CD4-positive, alpha-beta T cell (primary cell): ENCODE results near the gene GRIA4. TPM values are rescaled to one million over a fixed set of nuclear protein-coding genes. Genes with fewer than 3 reads are reported as not detected.
A peak's percentile ranks its signal among the peaks of the same experiment; 100 is the strongest.

Experiments used
- ATAC-seq: fragments of 200-7000 bp; cut with Tn5 transposase; one replicate; pipeline ENCODE4 v1.10.0; 2022; ENCODE audit warnings: mild to moderate bottlenecking; ENCODE audit not compliant: poor library complexity
- CTCF ChIA-PET: fragments of 350-600 bp; sonication (Branson Sonifier 250); formaldehyde crosslinking; loops from one replicate; lab custom pipeline; 2021; ENCODE audit warnings: antibody characterized with exemption, inconsistent platforms; lab: Charles Lee
- POLR2A ChIA-PET: fragments of 350-600 bp; sonication (Branson Sonifier 250); formaldehyde crosslinking; loops from one replicate; lab custom pipeline; 2021; ENCODE audit warnings: antibody characterized with exemption, inconsistent platforms; lab: Charles Lee
- DNase-seq, 14 experiments: peaks; one replicate each; pipeline ENCODE4 v3.0.0-alpha.2; 2013 to 2020; ENCODE audit warnings: mixed read lengths in 2 of 14
- H3K27ac ChIP-seq, 2 donors: one replicate each; pipeline versions ENCODE4 v1.5.1 to v1.7.0; 2013; ENCODE audit warnings: low read length in 2 of 2, low read depth in 1 of 2, mild to moderate bottlenecking in 1 of 2
- H3K27me3 ChIP-seq, 2 experiments: 1 replicate in 1 of 2; 2 replicates in 1 of 2; pipeline versions ENCODE4 v1.6.1 to v1.7.0; 2013; ENCODE audit warnings: low read length in 2 of 2, control low read depth in 1 of 2, mild to moderate bottlenecking in 1 of 2, moderate library complexity in 1 of 2; ENCODE audit not compliant: insufficient read depth in 2 of 2, control insufficient read depth in 1 of 2
- H3K36me3 ChIP-seq: one replicate; pipeline ENCODE4 v1.6.1; 2013; ENCODE audit warnings: low read length, control low read depth; ENCODE audit not compliant: insufficient read depth
- H3K4me1 ChIP-seq: one replicate; pipeline ENCODE4 v1.6.1; 2013; ENCODE audit warnings: low read length, control low read depth; ENCODE audit not compliant: insufficient read depth
- H3K4me3 ChIP-seq: one replicate; pipeline ENCODE4 v1.5.1; 2013; ENCODE audit warnings: mild to moderate bottlenecking, low read length, moderate library complexity
- H3K9me3 ChIP-seq, 2 experiments: 1 replicate in 1 of 2; 2 replicates in 1 of 2; pipeline versions ENCODE4 v1.6.1 to v1.7.0; 2013; ENCODE audit warnings: low read length in 2 of 2, mild to moderate bottlenecking in 2 of 2, control low read depth in 1 of 2, moderate library complexity in 1 of 2; ENCODE audit not compliant: control insufficient read depth in 1 of 2, insufficient read depth in 1 of 2
- H3K27ac Mint-ChIP-seq: one replicate; pipeline ENCODE4 v1.8.0; 2020; ENCODE audit warnings: mixed read lengths
- H3K27me3 Mint-ChIP-seq: one replicate; pipeline ENCODE4 v1.8.0; 2021; ENCODE audit warnings: mixed read lengths
- H3K36me3 Mint-ChIP-seq: one replicate; pipeline ENCODE4 v1.8.0; 2021; ENCODE audit warnings: low read depth, mixed read lengths
- H3K4me1 Mint-ChIP-seq: one replicate; pipeline ENCODE4 v1.8.0; 2021; ENCODE audit warnings: low read depth, mixed read lengths
- H3K4me3 Mint-ChIP-seq: one replicate; pipeline ENCODE4 v1.8.0; 2020; ENCODE audit warnings: mild to moderate bottlenecking, mixed read lengths
- H3K9me3 Mint-ChIP-seq: one replicate; pipeline ENCODE4 v1.8.0; 2020; ENCODE audit warnings: mixed read lengths
- CTCF ChIP-seq: fragments of 200-600 bp; IDR thresholded peaks from one replicate; pipeline ENCODE4 v1.8.0; 2022; ENCODE audit warnings: antibody characterized with exemption, mild to moderate bottlenecking
- intact Hi-C, 2 experiments: fragments of 100-400 bp; cut with DNase I in 1 of 2; cut with micrococcal nuclease in 1 of 2; formaldehyde crosslinking; loops; one replicate each; pipeline versions ENCODE4 v1.15.1 to v1.9.0; 2023 to 2025; cut with DNase I, micrococcal nuclease
- total RNA-seq, 174 experiments: library from RNA in 2 of 174; stranded (reverse) in 2 of 174; gene quantifications; one replicate each; pipeline ENCODE4 v1.2.3 and lab custom pipeline; 2021 to 2026

Gene GRIA4
- total RNA-seq, 2 experiments from 2014 or later: not detected

DNA sequence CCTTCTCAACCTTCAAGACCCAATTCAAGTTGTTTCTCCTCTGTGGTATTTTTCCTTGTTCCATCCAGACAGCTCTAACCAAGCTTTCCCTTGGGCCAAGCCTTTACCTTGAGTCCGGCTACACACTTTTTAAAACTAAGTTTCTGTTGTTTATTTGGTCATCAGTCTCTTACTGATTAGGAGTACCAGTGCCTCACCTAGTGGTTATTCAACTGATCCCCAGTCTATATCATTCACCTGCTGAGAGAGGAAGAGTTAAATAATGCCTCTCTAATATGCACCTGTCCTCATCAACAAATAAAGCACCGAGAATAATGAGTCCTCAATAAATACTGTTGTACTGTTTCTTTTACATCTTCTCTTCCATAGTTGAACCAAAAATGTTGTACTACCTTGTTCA lies 251.4 kb downstream of the GRIA4 start:
- no peaks in the 10 kb centered on the region for H3K9me3 ChIP-seq
- intact Hi-C loops: no loop called here
- Mint-ChIP-seq H3K27me3 (peaks cover 5% of the 10 kb centered on the region), H3K9me3 (no peaks in the 10 kb centered on the region), H3K27ac (no peak overlapping the region), H3K36me3 (no peaks in the 10 kb centered on the region), H3K4me1 (no peaks in the 10 kb centered on the region), H3K4me3 (no peak overlapping the region)
- TF ChIP-seq CTCF: no peak
- no peaks in the 10 kb centered on the region for H3K4me1 ChIP-seq
- ChIA-PET POLR2A (no interaction called here), CTCF (no interaction called here)
- ATAC-seq (no peak), DNase-seq (no peak)
- H3K27me3 ChIP-seq: peaks cover 0 to 4% of the 10 kb centered on the region in 2 experiments
- no peak overlapping the region for H3K27ac ChIP-seq
- no peak overlapping the region for H3K4me3 ChIP-seq
- no peaks in the 10 kb centered on the region for H3K36me3 ChIP-seq

DNA sequence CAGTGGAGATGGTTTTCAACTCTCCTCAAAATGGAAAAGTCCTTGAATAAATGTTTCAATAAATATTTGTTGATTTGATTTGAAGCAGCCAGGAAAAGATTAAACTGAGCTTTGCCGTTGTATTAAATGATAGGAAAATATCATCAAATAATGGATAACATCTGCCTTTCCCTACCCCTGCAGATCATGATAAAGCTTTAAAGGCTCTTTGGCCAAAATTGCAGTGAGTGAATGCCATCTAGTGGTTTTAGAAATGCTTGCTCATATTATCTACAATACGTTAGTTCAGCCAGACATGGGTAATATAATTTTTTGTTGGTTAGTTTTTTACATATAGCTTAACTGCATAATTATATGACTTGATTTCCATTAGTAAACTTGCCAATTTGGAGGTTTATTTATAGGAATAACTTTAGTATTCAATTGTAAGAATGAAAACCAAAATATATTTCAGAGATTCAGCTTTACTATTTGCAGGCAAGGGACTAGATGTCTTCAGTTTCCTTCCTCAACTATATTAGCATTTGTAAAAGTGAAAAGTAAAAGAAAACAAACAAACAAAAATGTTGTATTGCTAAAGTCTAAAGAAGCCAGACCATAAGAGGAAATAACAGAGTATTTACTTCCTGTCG lies 253.0 kb downstream of the GRIA4 start:
- intact Hi-C loops: loop anchor here in 1 of 2 experiments (2.0 kb wide), 1 partner anchor 1254 kb away; no protein-coding TSS in a partner anchor
- Histone ChIP-seq H3K4me3 (no peak overlapping the region), H3K9me3 (no peaks in the 10 kb centered on the region), H3K27ac (no peak overlapping the region), H3K4me1 (no peaks in the 10 kb centered on the region), H3K27me3 (peaks cover 0 to 6% of the 10 kb centered on the region in 2 experiments), H3K36me3 (no peaks in the 10 kb centered on the region)
- CTCF ChIA-PET: no interaction called here
- peak; percentile 45 for TF ChIP-seq CTCF
- no peak overlapping the region for H3K27ac Mint-ChIP-seq
- H3K27me3 Mint-ChIP-seq: peaks cover 5% of the 10 kb centered on the region
- ATAC-seq: no peak
- peak in 3 of 14 experiments; percentile 36 to 48 (median 45) for DNase-seq
- no peak overlapping the region for H3K4me3 Mint-ChIP-seq
- H3K36me3 Mint-ChIP-seq: no peaks in the 10 kb centered on the region
- POLR2A ChIA-PET: no interaction called here
- H3K9me3 Mint-ChIP-seq: no peaks in the 10 kb centered on the region
- no peaks in the 10 kb centered on the region for H3K4me1 Mint-ChIP-seq

GRCh38 chr11:105863523-105863922 lies 253.7 kb downstream of the GRIA4 start:
- Mint-ChIP-seq H3K36me3 (no peaks in the 10 kb centered on the region), H3K4me1 (no peaks in the 10 kb centered on the region), H3K27me3 (peaks cover 5% of the 10 kb centered on the region), H3K4me3 (no peak overlapping the region), H3K9me3 (no peaks in the 10 kb centered on the region), H3K27ac (no peak overlapping the region)
- DNase-seq (no peak), ATAC-seq (no peak)
- POLR2A ChIA-PET: no interaction called here
- H3K9me3 ChIP-seq: no peaks in the 10 kb centered on the region
- intact Hi-C loops: loop anchor here in 1 of 2 experiments (2.0 kb wide), 1 partner anchor 1255 kb away; no protein-coding TSS in a partner anchor
- no peaks in the 10 kb centered on the region for H3K4me1 ChIP-seq
- TF ChIP-seq CTCF: no peak
- no peaks in the 10 kb centered on the region for H3K36me3 ChIP-seq
- no peak overlapping the region for H3K4me3 ChIP-seq
- H3K27me3 ChIP-seq: peaks cover 0 to 12% of the 10 kb centered on the region in 2 experiments
- CTCF ChIA-PET: no interaction called here
- H3K27ac ChIP-seq: no peak overlapping the region
